ENCODE results near the gene EFNA5.

GRCh38 chr5:107414802-107415201 lies 255.9 kb downstream of the EFNA5 start:
- TF ChIP-seq POLR2AphosphoS5 (IDR thresholded peaks at IDR 0.05; ENCODE audit: borderline replicate concordance, low read depth, low read length) = no peak
- no peak for TF ChIP-seq FOXP2 (optimal IDR thresholded peaks at IDR 0.05; ENCODE audit: control extremely low read depth, extremely low read length, insufficient read depth)

Measured in SK-N-MC (cell line).